ENCODE results near the gene MGMT.

DNA sequence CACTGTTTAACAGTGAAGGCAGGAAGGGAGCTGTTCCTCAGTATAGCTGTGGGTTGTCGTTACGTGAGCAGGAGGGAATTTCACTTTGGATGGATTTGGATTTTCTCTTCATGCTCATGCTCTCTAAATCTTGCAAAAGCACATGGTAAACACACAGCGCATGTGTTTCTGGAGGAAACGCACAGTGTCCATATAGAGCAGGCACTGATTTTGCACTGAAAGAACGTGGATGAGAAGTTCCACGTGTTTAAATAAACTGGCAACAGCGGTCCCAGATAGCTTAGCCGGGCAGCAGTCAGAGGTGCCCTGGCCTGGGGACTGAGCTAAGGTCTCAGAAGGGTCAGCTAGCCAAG, 188.6 kb downstream of the MGMT start:
- TF ChIP-seq, protein P1, sequence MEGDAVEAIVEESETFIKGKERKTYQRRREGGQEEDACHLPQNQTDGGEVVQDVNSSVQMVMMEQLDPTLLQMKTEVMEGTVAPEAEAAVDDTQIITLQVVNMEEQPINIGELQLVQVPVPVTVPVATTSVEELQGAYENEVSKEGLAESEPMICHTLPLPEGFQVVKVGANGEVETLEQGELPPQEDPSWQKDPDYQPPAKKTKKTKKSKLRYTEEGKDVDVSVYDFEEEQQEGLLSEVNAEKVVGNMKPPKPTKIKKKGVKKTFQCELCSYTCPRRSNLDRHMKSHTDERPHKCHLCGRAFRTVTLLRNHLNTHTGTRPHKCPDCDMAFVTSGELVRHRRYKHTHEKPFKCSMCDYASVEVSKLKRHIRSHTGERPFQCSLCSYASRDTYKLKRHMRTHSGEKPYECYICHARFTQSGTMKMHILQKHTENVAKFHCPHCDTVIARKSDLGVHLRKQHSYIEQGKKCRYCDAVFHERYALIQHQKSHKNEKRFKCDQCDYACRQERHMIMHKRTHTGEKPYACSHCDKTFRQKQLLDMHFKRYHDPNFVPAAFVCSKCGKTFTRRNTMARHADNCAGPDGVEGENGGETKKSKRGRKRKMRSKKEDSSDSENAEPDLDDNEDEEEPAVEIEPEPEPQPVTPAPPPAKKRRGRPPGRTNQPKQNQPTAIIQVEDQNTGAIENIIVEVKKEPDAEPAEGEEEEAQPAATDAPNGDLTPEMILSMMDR (IDR thresholded peaks at IDR 0.05; ENCODE audit: extremely low read depth in 1 of 2, insufficient read depth in 1 of 2, low read depth in 1 of 2, low read length in 2 of 2), result no peak
- TF ChIP-seq POLR2A (IDR thresholded peaks at IDR 0.05; ENCODE audit: low read depth, low read length) (no peak), GATA2 (IDR thresholded peaks at IDR 0.05; ENCODE audit: insufficient read depth, insufficient read length, low read depth, low read length) (no peak), EZH2 (IDR thresholded peaks at IDR 0.05; ENCODE audit: borderline replicate concordance, low read depth, low read length, severe bottlenecking) (no peak), POLR2AphosphoS5 (IDR thresholded peaks at IDR 0.05; ENCODE audit: insufficient read depth, low read depth, low read length) (no peak)
- TF ChIP-seq, protein P2, sequence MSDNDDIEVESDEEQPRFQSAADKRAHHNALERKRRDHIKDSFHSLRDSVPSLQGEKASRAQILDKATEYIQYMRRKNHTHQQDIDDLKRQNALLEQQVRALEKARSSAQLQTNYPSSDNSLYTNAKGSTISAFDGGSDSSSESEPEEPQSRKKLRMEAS (IDR thresholded peaks at IDR 0.05; ENCODE audit: insufficient read depth, insufficient read length), result no peak
